ENCODE data around the gene NCOA5.

Gene NCOA5

DNA sequence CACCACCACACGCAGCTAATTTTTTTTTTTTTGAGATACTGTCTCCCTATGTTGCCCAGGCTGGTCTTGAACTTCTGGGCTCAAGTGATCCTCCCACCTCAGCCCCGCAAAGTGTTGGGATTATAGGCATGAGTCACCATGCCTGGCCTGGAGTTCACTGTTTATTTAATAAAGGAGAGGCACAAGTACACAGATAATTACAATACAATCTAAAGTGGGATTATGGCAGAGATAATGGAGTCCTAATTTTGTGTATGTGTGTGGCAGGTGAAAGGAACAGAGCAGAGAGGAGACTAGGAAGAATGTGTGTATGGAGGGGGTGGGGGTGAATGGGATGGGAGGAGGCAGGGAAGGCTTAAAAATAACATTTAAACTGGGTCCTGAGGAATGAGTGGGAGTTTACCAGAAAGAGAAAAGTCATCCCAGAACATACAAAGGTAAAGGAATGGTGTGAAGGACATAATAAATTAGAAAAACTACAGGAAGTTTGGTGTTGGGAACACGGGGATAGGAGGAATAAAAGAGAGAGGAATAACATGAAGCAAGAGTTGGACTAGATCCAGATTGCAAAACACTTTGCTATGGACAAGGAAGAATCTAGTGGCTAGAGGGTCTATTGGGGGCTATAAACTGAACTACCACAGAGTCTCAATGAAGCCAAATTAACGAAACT lies 4.4 kb downstream of the NCOA5 start:
- TF ChIP-seq, protein P1, sequence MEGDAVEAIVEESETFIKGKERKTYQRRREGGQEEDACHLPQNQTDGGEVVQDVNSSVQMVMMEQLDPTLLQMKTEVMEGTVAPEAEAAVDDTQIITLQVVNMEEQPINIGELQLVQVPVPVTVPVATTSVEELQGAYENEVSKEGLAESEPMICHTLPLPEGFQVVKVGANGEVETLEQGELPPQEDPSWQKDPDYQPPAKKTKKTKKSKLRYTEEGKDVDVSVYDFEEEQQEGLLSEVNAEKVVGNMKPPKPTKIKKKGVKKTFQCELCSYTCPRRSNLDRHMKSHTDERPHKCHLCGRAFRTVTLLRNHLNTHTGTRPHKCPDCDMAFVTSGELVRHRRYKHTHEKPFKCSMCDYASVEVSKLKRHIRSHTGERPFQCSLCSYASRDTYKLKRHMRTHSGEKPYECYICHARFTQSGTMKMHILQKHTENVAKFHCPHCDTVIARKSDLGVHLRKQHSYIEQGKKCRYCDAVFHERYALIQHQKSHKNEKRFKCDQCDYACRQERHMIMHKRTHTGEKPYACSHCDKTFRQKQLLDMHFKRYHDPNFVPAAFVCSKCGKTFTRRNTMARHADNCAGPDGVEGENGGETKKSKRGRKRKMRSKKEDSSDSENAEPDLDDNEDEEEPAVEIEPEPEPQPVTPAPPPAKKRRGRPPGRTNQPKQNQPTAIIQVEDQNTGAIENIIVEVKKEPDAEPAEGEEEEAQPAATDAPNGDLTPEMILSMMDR (conservative IDR thresholded peaks at IDR 0.05) = no peak
- no peak for TF ChIP-seq ZFX (IDR thresholded peaks at IDR 0.05)
- H3K27ac ChIP-seq = no peak overlapping the region

DNA sequence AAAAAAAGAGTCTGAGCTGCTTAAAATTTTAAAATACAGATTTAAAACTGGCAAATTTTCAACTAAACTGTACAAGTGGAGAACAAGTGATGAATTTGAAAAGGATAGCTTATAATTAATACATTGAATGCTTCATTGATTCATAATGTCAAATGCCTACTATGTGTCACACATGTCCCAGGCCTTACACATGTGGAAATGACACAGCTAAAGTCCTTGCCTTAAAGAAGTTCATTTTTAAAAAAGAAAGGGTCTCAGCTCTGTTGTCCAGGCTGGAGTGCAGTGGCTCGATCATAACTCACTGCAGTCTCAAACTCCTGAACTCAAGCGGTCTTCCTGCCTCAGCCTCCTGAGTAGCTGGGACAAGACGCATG lies 5.0 kb downstream of the NCOA5 start:
- H3K27ac ChIP-seq = no peak overlapping the region
- no peak for TF ChIP-seq ZFX (IDR thresholded peaks at IDR 0.05)
- TF ChIP-seq, protein P1 (conservative IDR thresholded peaks at IDR 0.05) = no peak

DNA sequence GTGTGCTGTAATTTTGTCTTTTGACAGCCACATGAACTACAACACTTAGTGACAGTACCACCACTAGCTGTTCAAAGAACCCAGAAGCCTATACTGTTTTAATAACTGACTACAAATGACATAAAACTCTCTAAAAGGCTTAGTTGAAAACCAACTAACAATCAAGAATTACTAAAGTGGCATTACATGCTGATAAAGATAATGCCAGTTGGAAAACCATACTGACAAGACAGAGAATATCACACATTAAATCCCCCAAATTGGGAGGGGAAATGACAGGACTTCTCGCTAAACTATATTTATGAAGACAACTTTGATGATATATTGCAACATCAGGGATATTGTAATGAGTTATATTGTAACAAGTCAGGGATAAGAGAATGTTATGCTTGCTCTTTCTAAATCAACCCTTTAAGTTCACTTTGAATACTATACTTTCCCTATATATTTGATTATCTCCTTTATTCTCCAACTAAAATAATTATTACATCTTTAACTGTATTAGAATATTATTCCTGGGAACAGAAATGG lies 6.2 kb downstream of the NCOA5 start:
- no peak overlapping the region for H3K27ac ChIP-seq
- TF ChIP-seq ZFX (IDR thresholded peaks at IDR 0.05) = no peak
- TF ChIP-seq, protein P1 (conservative IDR thresholded peaks at IDR 0.05) = no peak

DNA sequence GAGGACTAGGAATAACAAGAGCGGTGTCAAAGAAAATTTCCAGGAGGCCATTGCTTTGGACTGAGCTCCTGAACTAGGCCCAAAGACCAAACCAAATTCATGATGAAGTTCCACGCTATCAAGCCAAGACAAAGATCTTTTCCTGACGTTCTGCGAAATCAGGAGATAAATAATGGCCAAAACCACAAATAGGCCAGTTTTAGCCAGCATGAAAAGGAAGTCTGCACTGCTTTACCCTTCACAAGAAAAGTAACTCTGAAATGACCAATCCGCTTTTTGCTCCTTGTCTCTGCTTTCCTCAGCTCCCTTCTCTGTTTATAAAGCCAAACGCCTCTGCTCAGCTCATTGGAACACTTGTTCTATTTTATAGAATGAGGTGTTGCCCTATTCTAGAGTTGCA lies 6.7 kb downstream of the NCOA5 start:
- TF ChIP-seq ZFX (IDR thresholded peaks at IDR 0.05) = no peak
- TF ChIP-seq, protein P1 (conservative IDR thresholded peaks at IDR 0.05) = no peak
- H3K27ac ChIP-seq = no peak overlapping the region

DNA sequence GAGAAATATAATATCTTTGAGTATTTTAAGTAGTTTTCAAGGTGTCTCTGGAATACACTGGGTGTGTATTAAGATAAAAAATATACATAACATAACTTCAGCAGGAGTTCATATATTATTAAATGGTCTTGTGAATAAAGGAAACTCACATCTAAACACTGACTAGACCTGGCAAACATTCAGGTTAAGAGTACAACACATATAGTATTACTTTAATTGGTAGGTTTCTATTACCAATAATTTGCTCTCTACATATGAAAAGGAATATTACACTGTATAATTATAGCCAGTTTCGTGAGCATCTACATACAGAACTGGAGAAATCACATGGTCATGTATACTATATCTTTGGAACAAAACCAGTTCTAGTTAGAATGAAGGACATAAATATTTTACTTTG lies 8.7 kb downstream of the NCOA5 start:
- TF ChIP-seq, protein P1 (conservative IDR thresholded peaks at IDR 0.05) = no peak
- no peak for TF ChIP-seq ZFX (IDR thresholded peaks at IDR 0.05)
- no peak overlapping the region for H3K27ac ChIP-seq

DNA sequence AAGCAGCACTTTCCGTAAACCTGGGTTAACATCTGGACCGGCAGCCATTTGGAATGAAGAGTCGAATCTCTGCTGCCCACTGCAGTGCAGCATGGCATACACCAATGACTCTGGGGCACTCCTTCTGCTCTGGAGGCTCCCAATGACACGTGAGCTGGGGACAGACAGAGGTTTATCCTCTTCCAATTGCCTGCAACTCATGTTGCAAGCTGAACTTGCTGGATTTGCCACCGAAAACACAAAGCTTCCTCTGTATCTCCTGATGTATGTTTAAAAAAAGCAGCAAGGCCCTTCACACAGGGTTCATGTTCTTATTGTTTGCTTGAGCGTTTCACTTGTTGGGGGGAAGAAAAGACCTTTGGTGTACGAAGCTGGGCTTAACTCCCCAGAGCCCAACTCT lies 10.8 kb downstream of the NCOA5 start:
- H3K27ac ChIP-seq = no peak overlapping the region
- TF ChIP-seq, protein P1 (conservative IDR thresholded peaks at IDR 0.05) = no peak
- no peak for TF ChIP-seq ZFX (IDR thresholded peaks at IDR 0.05)

DNA sequence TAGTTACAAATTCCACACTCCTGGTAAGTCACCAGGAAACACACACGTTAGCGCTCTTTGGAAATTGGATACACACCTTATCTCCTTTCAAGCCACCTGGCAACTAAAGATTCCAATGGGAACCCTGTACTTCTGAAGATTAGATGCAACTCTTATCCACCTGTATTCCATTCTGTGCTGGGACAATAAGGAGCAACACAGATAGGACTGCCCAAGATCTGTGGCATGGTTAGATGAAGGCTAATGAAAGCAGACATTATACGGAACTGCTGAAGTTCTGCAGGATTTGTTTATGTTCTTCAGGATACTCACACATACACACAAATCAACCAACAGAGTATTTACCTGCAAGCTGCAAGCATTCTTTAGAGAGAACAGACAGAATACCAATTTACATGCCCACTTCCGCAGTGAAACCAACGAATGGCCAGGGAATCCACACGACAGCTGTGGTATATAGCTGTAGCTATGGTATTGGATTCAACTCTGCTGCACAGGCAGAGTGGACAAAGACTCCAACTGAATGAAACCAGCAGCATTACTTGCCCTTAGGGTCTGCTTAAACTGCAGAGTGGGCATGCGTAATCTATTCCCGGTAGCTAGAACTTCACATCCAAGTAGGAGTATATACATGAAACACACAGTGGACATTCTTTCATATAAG lies 12.0 kb downstream of the NCOA5 start:
- no peak for TF ChIP-seq ZFX (IDR thresholded peaks at IDR 0.05)
- H3K27ac ChIP-seq = no peak overlapping the region
